Measurements from ENCODE around the gene GPN2.

Gene GPN2

DNA sequence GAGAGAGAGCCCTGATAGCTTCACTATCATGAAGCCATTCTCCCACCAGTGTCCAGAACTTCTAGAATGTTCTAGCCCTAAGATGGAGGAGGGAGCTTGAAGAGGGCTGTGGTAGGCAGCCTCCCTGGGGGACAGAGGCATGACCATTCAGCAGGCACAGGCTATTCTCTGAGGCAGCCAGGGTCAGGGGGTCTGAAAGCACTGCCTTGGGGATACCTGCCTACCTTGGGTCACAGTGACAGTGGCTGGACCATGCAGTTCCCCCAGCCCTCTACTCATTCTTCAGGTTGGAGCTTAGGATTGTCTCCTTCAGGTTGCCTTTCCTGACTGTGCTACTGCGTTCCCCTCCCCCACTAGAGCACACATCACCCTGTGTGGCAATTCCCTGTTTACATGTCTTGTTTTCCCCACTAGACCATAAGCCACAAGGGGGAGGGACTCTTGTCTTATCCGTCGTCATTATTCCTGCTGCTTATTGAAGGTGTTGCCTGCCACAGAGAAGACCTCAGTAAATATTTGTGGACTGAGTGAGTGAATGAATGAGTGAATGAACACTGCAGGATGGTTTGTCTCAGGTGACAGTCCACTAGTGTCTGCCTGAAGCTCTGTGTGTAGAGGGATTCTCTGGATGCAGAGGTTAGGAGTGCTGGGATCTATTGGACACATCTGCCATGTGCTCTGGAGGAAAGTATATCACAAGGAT is 58.4 kb downstream of the GPN2 start:
- TF ChIP-seq POLR2A (IDR thresholded peaks at IDR 0.05; ENCODE audit: extremely low read depth, insufficient read length) = no peak
- TF ChIP-seq MYC (IDR thresholded peaks at IDR 0.05; ENCODE audit: low read depth, low read length) = no peak
- TF ChIP-seq, protein P1, sequence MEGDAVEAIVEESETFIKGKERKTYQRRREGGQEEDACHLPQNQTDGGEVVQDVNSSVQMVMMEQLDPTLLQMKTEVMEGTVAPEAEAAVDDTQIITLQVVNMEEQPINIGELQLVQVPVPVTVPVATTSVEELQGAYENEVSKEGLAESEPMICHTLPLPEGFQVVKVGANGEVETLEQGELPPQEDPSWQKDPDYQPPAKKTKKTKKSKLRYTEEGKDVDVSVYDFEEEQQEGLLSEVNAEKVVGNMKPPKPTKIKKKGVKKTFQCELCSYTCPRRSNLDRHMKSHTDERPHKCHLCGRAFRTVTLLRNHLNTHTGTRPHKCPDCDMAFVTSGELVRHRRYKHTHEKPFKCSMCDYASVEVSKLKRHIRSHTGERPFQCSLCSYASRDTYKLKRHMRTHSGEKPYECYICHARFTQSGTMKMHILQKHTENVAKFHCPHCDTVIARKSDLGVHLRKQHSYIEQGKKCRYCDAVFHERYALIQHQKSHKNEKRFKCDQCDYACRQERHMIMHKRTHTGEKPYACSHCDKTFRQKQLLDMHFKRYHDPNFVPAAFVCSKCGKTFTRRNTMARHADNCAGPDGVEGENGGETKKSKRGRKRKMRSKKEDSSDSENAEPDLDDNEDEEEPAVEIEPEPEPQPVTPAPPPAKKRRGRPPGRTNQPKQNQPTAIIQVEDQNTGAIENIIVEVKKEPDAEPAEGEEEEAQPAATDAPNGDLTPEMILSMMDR (IDR thresholded peaks at IDR 0.05; ENCODE audit: low read depth, low read length) = no peak
- no peak for TF ChIP-seq MAX (IDR thresholded peaks at IDR 0.05; ENCODE audit: low read depth, low read length)
- no peak for DNase-seq (ENCODE audit: low read depth)

GRCh38 chr1:26831059-26831458 is 59.0 kb downstream of the GPN2 start:
- no peak overlapping the region for H3K4me3 ChIP-seq (ENCODE audit: low read depth, low read length)
- no peak for DNase-seq (ENCODE audit: low read depth)
- TF ChIP-seq, protein P1 (IDR thresholded peaks at IDR 0.05; ENCODE audit: low read depth, low read length) = no peak
- no peak for TF ChIP-seq MAX (IDR thresholded peaks at IDR 0.05; ENCODE audit: low read depth, low read length)

More for the DNA sequence above, 58.4 kb downstream of the GPN2 start:
- no peak overlapping the region for H3K4me3 ChIP-seq (ENCODE audit: low read depth, low read length)

DNA sequence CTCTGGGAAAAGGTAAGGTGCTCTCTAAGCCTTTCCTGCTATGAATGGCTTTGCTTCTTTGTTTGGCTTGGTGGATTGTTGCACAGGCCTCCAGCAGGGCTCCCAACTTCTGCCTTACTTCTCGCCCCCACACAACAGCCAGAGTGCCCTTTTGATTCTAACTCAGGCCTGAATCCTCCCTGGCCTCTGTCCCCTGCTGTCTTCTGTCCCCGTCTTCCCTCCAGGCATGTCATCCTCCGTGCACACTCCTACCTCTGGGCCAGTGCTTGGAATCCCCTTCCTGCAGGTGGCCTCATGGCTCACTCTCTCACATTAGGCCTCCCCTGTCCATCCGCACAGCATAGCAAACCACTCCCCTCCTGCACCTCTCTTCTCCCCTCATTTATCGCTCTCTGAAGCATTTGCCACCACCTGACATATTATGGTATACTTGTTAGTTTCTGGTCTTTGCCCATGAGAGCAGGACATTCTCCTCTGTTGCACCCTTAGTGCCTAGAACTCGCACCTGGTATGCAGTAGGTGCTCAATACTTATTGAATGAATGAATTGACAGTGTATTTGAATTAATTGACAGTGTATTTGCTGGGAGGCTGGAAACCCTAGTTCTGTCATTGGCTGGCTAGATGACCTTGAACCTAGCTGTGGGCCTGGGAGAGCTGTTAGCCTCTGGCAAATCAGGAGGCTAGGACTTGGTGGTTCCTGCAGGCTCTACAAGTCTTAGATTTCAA is 60.7 kb downstream of the GPN2 start:
- DNase-seq (ENCODE audit: low read depth) = no peak
- H3K4me3 ChIP-seq (ENCODE audit: low read depth, low read length) = no peak overlapping the region
- no peak for TF ChIP-seq MAX (IDR thresholded peaks at IDR 0.05; ENCODE audit: low read depth, low read length)
- TF ChIP-seq MYC (IDR thresholded peaks at IDR 0.05; ENCODE audit: low read depth, low read length) = no peak
- no peak for TF ChIP-seq POLR2A (IDR thresholded peaks at IDR 0.05; ENCODE audit: extremely low read depth, insufficient read length)
- TF ChIP-seq, protein P1 (IDR thresholded peaks at IDR 0.05; ENCODE audit: low read depth, low read length) = no peak

GRCh38 chr1:26828411-26828991 is 61.6 kb downstream of the GPN2 start:
- peak overlapping the region; percentile 7 for H3K4me3 ChIP-seq (ENCODE audit: low read depth, low read length)
- TF ChIP-seq MYC (IDR thresholded peaks at IDR 0.05; ENCODE audit: low read depth, low read length) (no peak), MAX (IDR thresholded peaks at IDR 0.05; ENCODE audit: low read depth, low read length) (peak; percentile 6; the same call in 1 of the 2 replicates)
- peak; percentile 48 for DNase-seq (ENCODE audit: low read depth)

DNA sequence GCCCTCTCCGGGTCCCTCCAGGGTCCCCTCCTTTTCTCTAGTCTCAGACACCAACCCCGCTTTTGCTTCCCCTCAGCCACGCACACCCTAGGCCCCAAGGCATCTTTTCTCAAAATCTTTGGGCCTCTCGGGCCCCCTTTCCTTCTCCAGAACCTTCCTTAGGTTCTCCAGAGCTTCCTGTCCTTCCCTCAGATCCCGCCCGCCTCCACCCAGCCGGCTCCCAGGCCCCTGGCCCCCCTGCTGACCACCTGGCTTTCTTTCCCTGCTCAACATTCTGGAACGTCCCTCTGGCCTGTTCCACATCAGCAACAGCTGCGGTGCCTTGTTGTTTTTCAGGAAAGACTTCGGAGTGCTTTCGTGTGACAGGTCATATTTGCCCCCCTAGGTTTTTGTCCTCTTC is 62.4 kb downstream of the GPN2 start:
- TF ChIP-seq POLR2A (IDR thresholded peaks at IDR 0.05; ENCODE audit: extremely low read depth, insufficient read length) (no peak), MAX (IDR thresholded peaks at IDR 0.05; ENCODE audit: low read depth, low read length) (no peak), MYC (IDR thresholded peaks at IDR 0.05; ENCODE audit: low read depth, low read length) (no peak)
- TF ChIP-seq, protein P1 (IDR thresholded peaks at IDR 0.05; ENCODE audit: low read depth, low read length) = no peak
- DNase-seq (ENCODE audit: low read depth) = no peak
- H3K4me3 ChIP-seq (ENCODE audit: low read depth, low read length) = peak overlapping the region; percentile 59

DNA sequence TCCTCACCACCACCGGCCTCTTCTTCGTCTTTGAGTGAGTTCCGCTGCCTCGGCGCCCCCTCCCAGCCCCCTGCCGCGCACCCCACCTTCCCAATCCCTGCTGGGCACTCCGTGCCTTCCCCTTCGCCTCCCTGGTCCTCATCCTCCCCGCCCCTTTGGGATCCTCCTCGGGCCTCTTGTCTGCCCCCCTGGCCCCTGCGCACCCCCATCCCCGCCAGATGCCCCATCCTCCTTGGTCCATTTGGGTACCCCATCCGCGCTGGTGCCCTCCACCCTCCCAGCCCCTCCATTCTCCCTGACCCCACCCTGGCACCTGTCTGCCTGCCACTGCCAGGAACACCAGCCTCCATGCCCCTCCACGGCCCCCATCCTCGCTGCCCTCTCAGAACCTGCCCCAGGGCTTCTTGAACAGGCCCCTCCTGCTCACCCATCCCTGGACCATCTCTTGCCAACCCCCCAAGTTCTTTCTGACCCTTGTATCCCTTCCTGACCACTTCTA is 62.9 kb downstream of the GPN2 start:
- no peak for DNase-seq (ENCODE audit: low read depth)
- TF ChIP-seq, protein P1 (IDR thresholded peaks at IDR 0.05; ENCODE audit: low read depth, low read length) = no peak
- TF ChIP-seq MYC (IDR thresholded peaks at IDR 0.05; ENCODE audit: low read depth, low read length) (no peak), POLR2A (IDR thresholded peaks at IDR 0.05; ENCODE audit: extremely low read depth, insufficient read length) (no peak), MAX (IDR thresholded peaks at IDR 0.05; ENCODE audit: low read depth, low read length) (no peak)

More for the DNA sequence above, 62.9 kb downstream of the GPN2 start:
- H3K4me3 ChIP-seq (ENCODE audit: low read depth, low read length) = peak overlapping the region; percentile 59

Measured in NB4 (cell line).